Fibroblast of skin of right biceps (primary cell): Measurements from ENCODE around the gene ZC3HAV1.
A peak's percentile ranks its signal among the peaks of the same experiment; 100 is the strongest.
"Not testable (repeated sequence)": the region's sequence is repeated elsewhere in the genome, so short reads cannot be mapped to it uniquely, and the experiment has no call there.

Source experiments
- DNase-seq: peaks from one replicate; pipeline ENCODE4 v3.0.0-alpha.2; 2013

ZC3HAV1 gene

DNA sequence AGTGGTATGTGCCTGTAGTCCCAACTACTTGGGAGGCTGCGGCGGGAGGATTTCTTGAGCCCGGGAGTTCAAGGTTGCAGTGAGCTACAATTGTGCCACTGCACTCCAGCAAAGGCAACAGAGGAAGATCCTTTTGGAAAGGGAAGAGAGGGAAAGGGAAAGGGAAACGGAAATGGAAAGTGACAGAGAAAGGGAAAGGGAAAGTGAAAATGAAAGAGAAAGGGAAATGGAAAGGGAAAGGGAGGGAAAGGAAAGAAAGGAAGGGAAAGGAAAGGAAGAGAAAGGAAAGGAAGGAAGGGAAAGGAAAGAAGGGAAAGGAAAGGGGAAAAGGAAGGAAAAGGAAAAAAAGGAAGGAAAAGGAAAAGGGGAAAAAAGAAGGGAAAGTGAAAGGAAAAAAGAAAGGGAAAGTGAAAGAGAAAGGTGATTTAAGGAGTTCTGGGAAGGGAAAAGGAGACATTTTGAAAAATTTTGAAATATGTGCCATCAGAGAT lies 2.3 kb upstream of the ZC3HAV1 start:
- no peak for DNase-seq

DNA sequence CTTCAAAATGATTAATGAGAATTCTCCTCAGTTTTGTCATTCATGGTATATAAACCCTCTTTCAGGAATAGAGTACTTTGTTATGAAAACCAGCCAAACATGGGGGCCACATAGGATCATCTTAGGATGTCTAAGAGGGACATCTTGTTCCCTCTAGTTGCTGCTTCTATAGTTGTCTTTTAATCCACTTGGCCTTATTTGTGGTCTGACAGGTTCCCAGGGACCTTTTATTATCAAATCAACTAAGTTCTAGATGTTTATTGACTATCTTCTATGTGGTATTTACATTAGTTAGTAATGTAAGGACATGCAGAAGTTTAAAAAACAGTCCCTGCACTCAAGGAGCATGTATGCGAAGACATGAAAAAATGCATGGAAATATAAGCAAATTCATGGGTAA lies 1.6 kb upstream of the ZC3HAV1 start:
- DNase-seq, result no peak

- no peak for DNase-seq
These were observed 477 bp upstream of the ZC3HAV1 start for GRCh38 chr7:139109983-139110411.

GRCh38 chr7:139108266-139109187 lies 993 bp downstream of the ZC3HAV1 start:
- DNase-seq, result peak; percentile 18

- no peak for DNase-seq
These were observed 2.6 kb downstream of the ZC3HAV1 start for GRCh38 chr7:139106959-139107358.

- not testable (repeated sequence) for DNase-seq
These were observed 3.3 kb downstream of the ZC3HAV1 start for GRCh38 chr7:139106227-139106626.

GRCh38 chr7:139105484-139105883 lies 4.0 kb downstream of the ZC3HAV1 start:
- no peak for DNase-seq

GRCh38 chr7:139104091-139104450 lies 5.4 kb downstream of the ZC3HAV1 start:
- DNase-seq, result no peak

DNA sequence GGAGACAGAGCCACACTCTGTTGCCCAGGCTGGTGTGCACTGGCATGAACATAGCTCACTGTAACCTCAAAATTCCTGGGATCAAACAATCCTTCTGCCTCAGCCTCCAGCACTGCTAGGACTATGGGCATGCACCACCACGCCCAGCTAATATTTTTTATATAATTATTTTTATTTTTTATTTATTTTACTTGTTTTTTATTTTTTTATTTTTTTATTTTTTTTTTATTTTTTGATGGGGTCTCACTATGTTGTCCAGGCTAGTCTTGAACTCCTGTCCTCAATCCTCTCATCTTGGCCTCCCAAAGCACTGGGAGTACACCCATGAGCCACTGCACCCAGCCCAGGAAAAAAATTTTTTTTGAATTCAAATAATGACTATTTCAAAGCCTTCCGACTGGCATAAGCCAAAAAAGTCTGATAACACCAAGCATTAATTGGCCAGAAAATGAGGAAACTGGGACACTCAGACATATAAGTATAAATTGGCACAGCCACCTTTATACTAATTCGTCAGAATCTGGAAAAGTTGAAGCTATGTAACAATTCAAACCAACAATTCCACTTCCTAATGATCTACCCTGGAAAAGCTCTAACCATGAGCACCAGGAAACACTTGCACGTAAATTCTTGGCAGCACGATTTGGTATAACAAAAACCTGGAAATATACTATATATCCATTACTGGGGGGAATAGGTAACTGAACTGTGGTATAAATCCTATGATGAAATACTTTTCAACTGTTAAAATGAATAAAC lies 6.3 kb downstream of the ZC3HAV1 start:
- DNase-seq, result no peak

GRCh38 chr7:139101637-139102158 lies 7.8 kb downstream of the ZC3HAV1 start:
- DNase-seq, result not testable (repeated sequence)

- DNase-seq, result no peak
These were observed 10.2 kb downstream of the ZC3HAV1 start for GRCh38 chr7:139099172-139099947.

DNA sequence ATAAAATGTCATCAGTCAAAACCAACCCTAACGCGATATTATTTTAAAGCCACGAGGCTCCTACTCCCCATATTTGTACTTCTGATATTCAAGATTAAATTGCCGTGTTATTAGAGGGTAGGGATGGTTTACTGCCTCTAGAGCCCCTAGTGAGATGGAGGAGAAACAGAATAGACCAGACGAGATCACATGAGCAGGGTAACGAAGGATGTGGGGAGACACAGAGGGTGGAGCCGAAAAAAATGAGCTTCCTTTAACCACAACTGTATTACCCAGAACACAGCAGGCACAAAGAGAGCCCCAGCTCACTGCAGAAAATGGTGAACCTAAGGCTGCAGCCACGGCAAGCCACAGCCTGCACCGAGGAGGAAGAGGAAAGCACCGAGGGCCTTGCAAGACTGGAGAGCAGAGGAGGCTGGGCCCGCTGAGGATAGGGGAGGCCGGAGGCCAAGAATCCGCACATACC lies 14.3 kb downstream of the ZC3HAV1 start:
- no peak for DNase-seq

DNA sequence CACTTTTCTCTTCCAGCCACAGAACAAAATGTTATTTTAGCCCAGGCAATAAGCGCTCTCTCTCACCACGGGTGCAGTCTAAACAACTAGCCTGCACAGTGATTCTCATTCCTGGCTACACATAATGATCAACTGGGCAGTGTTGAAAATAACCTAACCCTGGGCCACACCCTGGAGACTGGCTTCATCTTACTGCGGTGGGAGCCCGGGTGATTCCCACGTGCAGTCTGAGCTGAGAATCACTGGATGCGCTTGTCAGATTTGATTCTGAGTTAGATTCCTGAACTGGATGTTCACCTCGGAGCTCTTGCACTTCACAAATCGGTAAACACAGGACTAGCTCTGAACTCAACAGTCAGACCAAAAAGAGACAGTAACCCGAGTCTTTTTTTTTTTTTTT lies 14.9 kb downstream of the ZC3HAV1 start:
- DNase-seq, result no peak

DNA sequence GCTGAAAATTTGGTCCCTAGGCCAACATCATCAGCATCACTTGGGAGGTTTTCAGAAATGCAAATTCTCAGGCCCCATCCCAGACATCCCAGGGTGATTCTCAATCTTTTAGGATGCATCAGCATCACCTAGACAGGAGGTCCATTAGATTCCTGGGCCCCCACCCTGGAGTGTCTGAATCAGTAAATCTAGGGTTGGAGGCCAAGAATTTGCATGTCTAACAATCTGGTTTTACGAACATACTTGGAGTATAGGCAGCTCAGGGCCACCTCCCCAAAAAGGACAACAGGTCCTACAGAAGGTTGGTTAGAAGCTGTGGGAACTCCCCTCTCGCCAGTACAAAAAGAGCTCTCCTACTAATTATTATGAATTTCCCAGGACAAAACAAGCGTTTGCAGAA lies 15.5 kb downstream of the ZC3HAV1 start:
- no peak for DNase-seq

- not testable (repeated sequence) for DNase-seq
These were observed 16.0 kb downstream of the ZC3HAV1 start for GRCh38 chr7:139093512-139093911.

DNA sequence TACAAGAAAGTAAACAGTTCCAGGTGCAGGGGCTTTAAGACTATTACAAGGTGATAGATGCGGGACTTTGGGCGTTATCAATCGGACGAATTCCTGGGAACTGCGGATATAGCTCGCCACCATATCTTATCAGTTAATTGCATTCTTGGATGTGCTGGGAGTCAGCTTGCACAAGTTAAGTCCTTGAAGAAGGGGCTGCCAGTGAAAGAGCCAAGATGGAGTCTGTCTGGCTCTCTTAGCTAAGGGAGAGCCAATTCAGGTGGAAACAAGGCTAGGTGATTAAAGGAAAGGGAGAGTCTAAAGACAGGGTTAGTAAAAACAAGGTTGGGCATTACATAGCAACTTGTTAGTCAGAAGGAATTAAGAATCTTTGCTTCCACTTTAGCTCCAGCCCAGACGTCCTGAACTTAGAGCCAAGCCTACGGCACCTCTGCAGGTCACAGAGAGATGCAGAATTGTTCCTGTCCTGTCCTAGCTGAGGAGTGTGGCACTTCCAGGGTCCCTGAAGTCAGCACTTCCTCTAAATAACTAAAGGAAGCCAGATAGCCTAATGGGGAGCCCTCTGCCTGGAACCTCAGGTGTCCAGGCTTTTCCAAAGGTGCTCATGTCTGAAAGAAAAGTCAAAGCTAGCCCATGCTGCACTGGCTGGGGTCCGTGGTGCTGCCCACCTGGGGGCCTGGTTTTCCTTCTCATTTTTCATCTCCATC lies 17.3 kb downstream of the ZC3HAV1 start:
- DNase-seq, result no peak

DNA sequence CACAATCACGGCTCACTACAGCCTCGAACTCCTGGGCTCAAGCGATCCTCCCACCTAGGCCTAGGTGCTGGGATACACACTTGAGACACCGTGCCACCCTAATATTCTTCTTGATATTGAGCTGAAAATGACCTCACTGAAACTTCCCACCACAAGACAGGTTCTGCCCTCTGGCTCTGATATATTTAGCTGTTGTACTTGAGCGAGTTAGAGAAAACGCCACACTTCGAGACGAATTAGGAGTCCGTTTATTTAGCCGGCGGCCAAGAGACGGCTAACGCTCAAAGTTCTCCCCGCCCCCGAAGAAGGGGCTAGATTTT lies 17.9 kb downstream of the ZC3HAV1 start:
- DNase-seq, result no peak

GRCh38 chr7:139089118-139089517 lies 20.4 kb downstream of the ZC3HAV1 start:
- DNase-seq, result no peak

DNA sequence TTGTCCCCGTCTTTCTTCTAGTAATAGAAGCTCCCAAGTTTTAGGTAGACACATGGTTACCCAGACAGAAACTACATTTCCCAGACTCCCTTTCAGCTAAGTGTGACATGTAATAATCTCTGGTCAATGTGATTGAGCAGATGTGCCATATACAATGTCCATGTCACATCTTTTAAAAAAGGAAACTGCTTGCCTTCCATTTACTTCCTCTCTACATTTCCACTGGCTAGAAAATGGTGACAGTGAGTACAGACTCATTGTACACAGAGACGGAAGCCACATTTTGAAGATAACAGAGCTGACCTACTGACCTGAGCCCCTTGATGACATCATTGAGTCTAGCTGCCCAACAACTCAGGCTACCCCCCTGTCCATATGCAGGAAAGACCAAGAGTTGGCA lies 21.3 kb downstream of the ZC3HAV1 start:
- no peak for DNase-seq

GRCh38 chr7:139087212-139087611 lies 22.3 kb downstream of the ZC3HAV1 start:
- no peak for DNase-seq

GRCh38 chr7:139086454-139086853 lies 23.1 kb downstream of the ZC3HAV1 start:
- no peak for DNase-seq

DNA sequence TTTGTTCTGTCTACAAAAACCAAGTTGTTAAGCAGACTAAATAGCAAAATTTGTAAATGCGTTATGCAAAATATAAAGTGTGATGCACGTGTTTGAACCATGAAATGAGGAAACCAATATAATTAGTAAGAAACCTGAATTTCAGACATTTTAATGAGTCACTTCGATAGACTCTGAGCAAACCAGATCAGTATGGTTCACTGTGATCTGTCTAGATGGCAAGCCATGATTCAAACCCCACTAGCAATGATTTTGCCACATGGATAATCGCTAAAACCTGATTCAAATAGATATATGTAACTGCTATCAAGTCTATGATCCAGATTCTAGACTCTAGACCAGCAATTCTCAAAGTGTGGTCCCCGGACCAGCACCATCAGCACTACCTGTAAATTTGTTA lies 24.8 kb downstream of the ZC3HAV1 start:
- no peak for DNase-seq
